CD14-positive monocyte (primary cell): Measurements from ENCODE around the gene TMUB1. TPM values are rescaled to one million over a fixed set of nuclear protein-coding genes. Genes with fewer than 3 reads are reported as not detected.

Experiments used
- DNase-seq, 3 donors: peaks; one replicate each; pipeline ENCODE4 v3.0.0-alpha.2; 2011 to 2022
- H2AFZ ChIP-seq: 2 replicates; pipeline ENCODE4 v1.6.0; 2012; ENCODE audit warnings: mild to moderate bottlenecking, low read depth, low read length, inconsistent platforms; ENCODE audit not compliant: insufficient read depth, poor library complexity, severe bottlenecking
- H3K27ac ChIP-seq, 2 donors: 1 replicate in 1 of 2; 2 replicates in 1 of 2; pipeline ENCODE4 v1.5.1; 2012 to 2013; ENCODE audit warnings: low read length in 2 of 2, control low read depth in 1 of 2, inconsistent platforms in 1 of 2, low read depth in 1 of 2, mild to moderate bottlenecking in 1 of 2
- H3K27me3 ChIP-seq, 2 donors: one replicate each; pipeline versions ENCODE4 v1.6.0 to v1.6.1; 2011 to 2013; ENCODE audit warnings: low read length in 2 of 2; ENCODE audit not compliant: control insufficient read depth in 2 of 2, insufficient read depth in 2 of 2
- H3K36me3 ChIP-seq, 2 donors: replicated peaks in 1 of 2; 1 replicate in 1 of 2; 2 replicates in 1 of 2; pipeline versions ENCODE4 v1.5.1 to v1.6.1; 2012 to 2013; ENCODE audit warnings: low read length in 2 of 2, control low read depth in 1 of 2, inconsistent platforms in 1 of 2, mild to moderate bottlenecking in 1 of 2; ENCODE audit not compliant: insufficient read depth in 2 of 2, control insufficient read depth in 1 of 2
- H3K4me1 ChIP-seq, 2 donors: 1 replicate in 1 of 2; 2 replicates in 1 of 2; pipeline versions ENCODE4 v1.5.1 to v1.6.1; 2012 to 2013; ENCODE audit warnings: low read length in 2 of 2, control low read depth in 1 of 2, inconsistent platforms in 1 of 2, mild to moderate bottlenecking in 1 of 2, moderate library complexity in 1 of 2; ENCODE audit not compliant: insufficient read depth in 2 of 2, control insufficient read depth in 1 of 2
- H3K4me2 ChIP-seq: replicated peaks from 2 replicates; pipeline ENCODE3; 2012; ENCODE audit warnings: low read length, moderate library complexity, mild to moderate bottlenecking; ENCODE audit not compliant: poor library complexity, severe bottlenecking; ENCODE audit errors: extremely low read depth
- H3K4me3 ChIP-seq, 3 experiments: fragments of 200-600 bp in 1 of 3; sonication (generic) in 1 of 3; replicated peaks in 1 of 3; 1 replicate in 2 of 3; 2 replicates in 1 of 3; pipeline ENCODE4 v1.5.1; 2011 to 2013; ENCODE audit warnings: low read length in 3 of 3, mild to moderate bottlenecking in 3 of 3, control low read depth in 2 of 3, low read depth in 2 of 3, inconsistent platforms in 1 of 3, moderate library complexity in 1 of 3
- H3K79me2 ChIP-seq: 2 replicates; pipeline ENCODE4 v1.6.0; 2012; ENCODE audit warnings: mild to moderate bottlenecking, control low read depth, inconsistent platforms, low read length, moderate library complexity; ENCODE audit not compliant: insufficient read depth
- H3K9ac ChIP-seq: 2 replicates; pipeline ENCODE4 v1.6.0; 2017; ENCODE audit warnings: low read length, mild to moderate bottlenecking; ENCODE audit not compliant: insufficient read depth, poor library complexity, severe bottlenecking
- H3K9me3 ChIP-seq, 2 donors: replicated peaks in 1 of 2; 1 replicate in 1 of 2; 2 replicates in 1 of 2; pipeline versions ENCODE4 v1.5.1 to v1.6.1; 2012 to 2013; ENCODE audit warnings: low read length in 2 of 2, control low read depth in 1 of 2; ENCODE audit not compliant: control insufficient read depth in 1 of 2, insufficient read depth in 1 of 2
- H4K20me1 ChIP-seq: 2 replicates; pipeline ENCODE4 v1.6.0; 2012; ENCODE audit warnings: mild to moderate bottlenecking, low read length, control low read depth, moderate library complexity; ENCODE audit not compliant: insufficient read depth
- H3K27ac Mint-ChIP-seq, 7 donors: one replicate each; pipeline ENCODE4 v1.8.0; 2020; ENCODE audit warnings: mild to moderate bottlenecking in 7 of 7, mixed read lengths in 7 of 7, moderate library complexity in 6 of 7, inconsistent platforms in 2 of 7
- H3K27me3 Mint-ChIP-seq, 3 donors: one replicate each; pipeline ENCODE4 v1.8.0; 2021 to 2022; ENCODE audit warnings: low read depth in 3 of 3, mild to moderate bottlenecking in 3 of 3, mixed read lengths in 3 of 3, moderate library complexity in 3 of 3, inconsistent platforms in 1 of 3
- H3K36me3 Mint-ChIP-seq, 2 donors: one replicate each; pipeline ENCODE4 v1.8.0; 2020; ENCODE audit warnings: mixed read lengths in 2 of 2, inconsistent platforms in 1 of 2, mild to moderate bottlenecking in 1 of 2
- H3K4me1 Mint-ChIP-seq: one replicate; pipeline ENCODE4 v1.8.0; 2020; ENCODE audit warnings: mild to moderate bottlenecking, mixed read lengths
- H3K4me3 Mint-ChIP-seq, 2 donors: one replicate each; pipeline ENCODE4 v1.8.0; 2020; ENCODE audit warnings: mild to moderate bottlenecking in 2 of 2, mixed read lengths in 2 of 2, moderate library complexity in 1 of 2
- H3K9me3 Mint-ChIP-seq, 7 donors: one replicate each; pipeline ENCODE4 v1.8.0; 2020 to 2022; ENCODE audit warnings: mixed read lengths in 7 of 7, mild to moderate bottlenecking in 6 of 7, moderate library complexity in 6 of 7, inconsistent platforms in 2 of 7
- WGBS: methylation state at CpG from one replicate; pipeline ENCODE4 v1.1.5; 2013; ENCODE audit warnings: missing lambda C conversion rate; ENCODE audit not compliant: insufficient coverage; 5-methylcytosine and 5-hydroxymethylcytosine counted together
- intact Hi-C, 2 donors: fragments of 100-400 bp; cut with micrococcal nuclease; formaldehyde crosslinking; loops; one replicate each; pipeline versions ENCODE4 v1.15.0 to v1.15.1; 2023
- polyA plus RNA-seq, 3 donors: library from polyadenylated mRNA; depleted of rRNA in 1 of 3; unstranded in 2 of 3; stranded (reverse) in 1 of 3; fragments of 300-500 nt in 2 of 3; fragments of >200 nt in 1 of 3; fragmentation: Illumina TruSeq in 2 of 3; gene quantifications; 1 replicate in 2 of 3; 2 replicates in 1 of 3; pipeline ENCODE4 v1.2.3, GENCODE V29; 2012 to 2021
- TF ChIP-seq, protein P1 (sequence below): fragments of 200-600 bp; IDR thresholded peaks from one replicate; pipeline ENCODE4 v1.8.0; 2022; ENCODE audit warnings: antibody characterized with exemption, mild to moderate bottlenecking

Gene TMUB1
- polyA plus RNA-seq, 3 donors: 17.4 to 28.2 (median 19.8) TPM

- Histone ChIP-seq H2AFZ (no peak overlapping the region), H4K20me1 (peaks cover 29% of the 10 kb centered on the region), H3K4me2 (peak overlapping the region; percentile 96), H3K27ac (peak overlapping the region; percentile 52 to 83), H3K4me3 (peak overlapping the region in 2 of 3 experiments; percentile 88 to 92), H3K9ac (peak overlapping the region; percentile 91), H3K79me2 (peaks cover 37% of the 10 kb centered on the region), H3K27me3 (no peaks in the 10 kb centered on the region), H3K4me1 (peaks cover 44 to 60% of the 10 kb centered on the region in 2 donors), H3K36me3 (peaks cover 5 to 16% of the 10 kb centered on the region in 2 donors), H3K9me3 (no peaks in the 10 kb centered on the region)
- Mint-ChIP-seq H3K27ac (peak overlapping the region; percentile 28 to 84 (median 81)), H3K27me3 (peaks cover 0 to 2% (median 1%) of the 10 kb centered on the region in 3 donors), H3K4me3 (no peak overlapping the region), H3K4me1 (peaks cover 43% of the 10 kb centered on the region), H3K36me3 (peaks cover 3 to 10% of the 10 kb centered on the region in 2 donors), H3K9me3 (no peaks in the 10 kb centered on the region)
- WGBS: 73% methylated on average over 47 of the region's 64 CpGs
- intact Hi-C loops: loop anchor here in 1 of 2 donors (2.0 to 10.0 kb wide), 3 partner anchors 23 to 707 kb away; partner anchors contain the start of genes SLC4A2 and ZNF775
- TF ChIP-seq, protein P1, sequence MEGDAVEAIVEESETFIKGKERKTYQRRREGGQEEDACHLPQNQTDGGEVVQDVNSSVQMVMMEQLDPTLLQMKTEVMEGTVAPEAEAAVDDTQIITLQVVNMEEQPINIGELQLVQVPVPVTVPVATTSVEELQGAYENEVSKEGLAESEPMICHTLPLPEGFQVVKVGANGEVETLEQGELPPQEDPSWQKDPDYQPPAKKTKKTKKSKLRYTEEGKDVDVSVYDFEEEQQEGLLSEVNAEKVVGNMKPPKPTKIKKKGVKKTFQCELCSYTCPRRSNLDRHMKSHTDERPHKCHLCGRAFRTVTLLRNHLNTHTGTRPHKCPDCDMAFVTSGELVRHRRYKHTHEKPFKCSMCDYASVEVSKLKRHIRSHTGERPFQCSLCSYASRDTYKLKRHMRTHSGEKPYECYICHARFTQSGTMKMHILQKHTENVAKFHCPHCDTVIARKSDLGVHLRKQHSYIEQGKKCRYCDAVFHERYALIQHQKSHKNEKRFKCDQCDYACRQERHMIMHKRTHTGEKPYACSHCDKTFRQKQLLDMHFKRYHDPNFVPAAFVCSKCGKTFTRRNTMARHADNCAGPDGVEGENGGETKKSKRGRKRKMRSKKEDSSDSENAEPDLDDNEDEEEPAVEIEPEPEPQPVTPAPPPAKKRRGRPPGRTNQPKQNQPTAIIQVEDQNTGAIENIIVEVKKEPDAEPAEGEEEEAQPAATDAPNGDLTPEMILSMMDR: no peak
- DNase-seq: no peak
Observed at GRCh38 chr7:151081170-151082101, 1.9 kb downstream of the TMUB1 start.

DNA sequence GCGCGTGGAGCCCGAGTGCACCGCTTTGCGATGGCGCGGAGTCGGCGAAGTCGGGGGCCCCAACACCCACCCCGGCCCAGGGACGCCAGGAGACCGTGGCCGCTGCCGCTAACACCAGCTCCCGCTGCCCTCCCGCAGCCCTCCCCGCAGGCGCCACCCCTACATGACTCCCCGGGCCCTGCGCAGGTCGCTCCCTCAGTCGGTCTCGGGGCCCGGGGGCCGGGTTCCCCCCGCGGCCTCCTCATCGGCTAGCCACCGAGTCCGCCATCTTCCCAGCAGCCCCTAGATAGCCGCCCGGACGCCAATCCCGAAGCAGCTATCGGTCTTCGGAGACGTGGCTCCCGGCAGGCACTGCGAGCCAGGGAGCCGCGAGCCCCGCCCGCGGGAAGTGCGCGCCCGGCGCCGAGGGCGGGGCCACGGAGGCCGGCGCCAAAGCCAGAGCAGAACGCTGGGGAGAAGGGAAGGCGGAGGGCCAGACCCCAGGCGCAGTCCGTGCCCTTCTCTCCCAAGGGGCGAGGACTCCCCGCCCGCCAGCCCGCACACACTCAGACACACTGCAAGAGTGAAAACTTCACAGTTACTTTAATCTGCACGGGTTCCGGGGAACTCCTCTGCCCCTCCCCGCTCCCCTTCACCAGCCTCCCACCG lies 2.6 kb downstream of the TMUB1 start, which contains the start of gene FASTK:
Gene FASTK (minus strand): TSS at position 288 of the 648 bp plus-strand sequence. CDS start 43 bp downstream, at position 245.
- peak; percentile 77 to 86 (median 83) for DNase-seq
- H3K27me3 ChIP-seq: no peaks in the 10 kb centered on the region
- peaks cover 0 to 2% (median 0%) of the 10 kb centered on the region in 7 donors for H3K9me3 Mint-ChIP-seq
- peaks cover 0 to 1% (median 1%) of the 10 kb centered on the region in 3 donors for H3K27me3 Mint-ChIP-seq
- peak within 1 kb of the TSS; percentile 73 to 92 (median 84) for H3K27ac Mint-ChIP-seq
- peaks cover 41 to 56% of the 10 kb centered on the region in 2 donors for H3K4me1 ChIP-seq
- peak within 1 kb of the TSS; percentile 96 for H3K4me2 ChIP-seq
- H3K9ac ChIP-seq: peak within 1 kb of the TSS; percentile 91
- H3K36me3 Mint-ChIP-seq: peaks cover 10 to 18% of the 10 kb centered on the region in 2 donors
- H3K4me1 Mint-ChIP-seq: peaks cover 40% of the 10 kb centered on the region
- intact Hi-C loops: loop anchor here in 1 of 2 donors (2.0 to 10.0 kb wide), 3 partner anchors 22 to 706 kb away; partner anchors contain the start of genes SLC4A2 and ZNF775
- peak within 1 kb of the TSS; percentile 52 to 83 for H3K27ac ChIP-seq
- H3K9me3 ChIP-seq: no peaks in the 10 kb centered on the region
- H3K4me3 Mint-ChIP-seq: peak within 1 kb of the TSS; percentile 83 to 89
- 3% methylated on average over 66 of the region's 66 CpGs for WGBS
- peak within 1 kb of the TSS; percentile 88 to 92 (median 89) for H3K4me3 ChIP-seq
- H3K36me3 ChIP-seq: peaks cover 11 to 24% of the 10 kb centered on the region in 2 donors
- peaks cover 37% of the 10 kb centered on the region for H3K79me2 ChIP-seq
- TF ChIP-seq, protein P1: no peak
- H4K20me1 ChIP-seq: peaks cover 37% of the 10 kb centered on the region
- H2AFZ ChIP-seq: peak within 1 kb of the TSS; percentile 93
